Measurements from ENCODE around the gene CRMP1. TPM values are rescaled to one million over a fixed set of nuclear protein-coding genes. Genes with fewer than 3 reads are reported as not detected.
A peak's percentile ranks its signal among the peaks of the same experiment; 100 is the strongest.

CRMP1 gene
- total RNA-seq, 1 experiment from 2014 or later: 14.1 TPM

- DNase-seq (ENCODE audit: low read depth): no peak
These were observed 26.7 kb upstream of the CRMP1 start for GRCh38 chr4:5919571-5919970.

GRCh38 chr4:5919044-5919443 lies 26.2 kb upstream of the CRMP1 start:
- DNase-seq (ENCODE audit: low read depth): no peak

GRCh38 chr4:5918331-5918985 lies 25.6 kb upstream of the CRMP1 start:
- DNase-seq (ENCODE audit: low read depth): no peak

- DNase-seq (ENCODE audit: low read depth): no peak
These were observed 24.8 kb upstream of the CRMP1 start for GRCh38 chr4:5917672-5918071.

DNA sequence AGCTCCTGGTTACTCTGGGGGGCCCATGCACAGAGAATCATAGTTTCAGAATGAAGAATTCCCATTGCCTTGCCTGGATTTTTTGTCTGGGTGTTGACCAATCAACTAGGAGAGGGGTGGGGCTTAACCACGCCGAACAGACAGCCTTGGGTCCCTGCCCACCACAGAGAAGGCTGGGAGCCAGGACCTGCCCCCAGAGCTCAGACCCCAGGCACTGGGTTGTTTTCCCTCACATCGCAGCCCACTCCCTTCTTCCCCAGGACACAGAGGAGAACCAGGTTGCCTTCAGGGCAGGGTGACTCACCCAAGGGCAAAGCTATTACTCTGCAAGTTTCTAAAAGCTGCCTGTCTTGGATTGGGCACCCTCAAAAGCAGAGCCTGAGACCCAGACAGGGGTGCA lies 23.3 kb upstream of the CRMP1 start:
- DNase-seq (ENCODE audit: low read depth): no peak

DNA sequence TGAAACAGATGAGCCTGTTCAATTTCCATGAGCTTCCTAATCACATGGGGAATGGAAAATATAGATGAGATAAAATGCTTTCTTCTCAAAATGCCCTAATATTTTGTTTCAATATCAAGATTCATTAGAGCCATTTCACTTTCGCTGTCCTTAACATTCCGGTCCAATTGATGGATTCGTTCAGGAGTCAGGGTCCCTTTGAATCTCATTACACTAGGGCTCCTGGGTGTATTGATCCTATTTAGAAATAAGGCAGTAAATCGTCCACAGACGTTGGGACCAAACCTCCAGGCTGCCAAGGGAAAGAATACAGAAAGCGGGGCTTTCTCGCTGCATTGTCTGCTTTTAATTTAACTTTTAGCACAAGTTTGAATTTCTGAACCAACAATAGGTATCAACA lies 20.6 kb upstream of the CRMP1 start:
- DNase-seq (ENCODE audit: low read depth): no peak

DNA sequence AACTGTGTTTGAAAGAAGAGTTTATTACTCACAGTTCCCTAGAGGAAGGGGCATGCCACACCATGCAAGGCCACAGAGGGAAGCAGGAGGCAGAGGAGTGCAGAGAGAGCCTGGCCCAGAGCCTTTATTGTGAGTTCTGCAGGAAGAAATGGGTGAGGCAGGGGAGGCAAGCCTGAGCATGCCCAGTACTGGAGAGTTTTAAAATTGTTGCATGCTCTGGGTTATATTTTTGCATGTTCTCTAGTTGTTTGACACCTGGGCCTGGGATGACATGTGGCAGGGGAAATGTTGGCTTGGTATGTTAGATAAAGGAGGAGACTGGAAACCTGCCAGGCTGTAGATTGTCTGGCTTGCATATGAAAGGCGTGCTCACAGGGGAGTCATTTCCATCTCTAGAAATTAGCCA lies 19.7 kb upstream of the CRMP1 start:
- DNase-seq (ENCODE audit: low read depth): no peak

- DNase-seq (ENCODE audit: low read depth): no peak
These were observed 16.1 kb upstream of the CRMP1 start for GRCh38 chr4:5908876-5909427.

DNA sequence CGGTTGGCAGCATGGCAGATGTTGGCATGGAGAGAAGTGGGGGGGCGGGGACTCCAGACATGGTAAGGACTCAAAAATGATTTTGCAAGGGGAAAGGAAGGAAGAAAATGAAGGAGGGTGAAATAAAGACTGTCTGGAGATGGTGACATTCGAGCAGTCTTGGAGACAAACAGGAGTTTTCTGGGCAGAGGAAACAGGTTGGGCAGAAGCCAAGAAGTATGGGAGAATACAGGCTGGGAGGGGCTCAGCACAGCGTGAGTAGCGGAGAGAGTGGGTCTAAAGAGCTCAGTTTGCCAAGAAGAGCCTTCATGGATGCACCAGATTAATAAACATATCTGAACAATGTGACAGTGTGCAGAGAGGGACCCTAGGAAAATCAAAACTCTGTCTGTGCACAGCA lies 13.3 kb upstream of the CRMP1 start:
- DNase-seq (ENCODE audit: low read depth): no peak

DNA sequence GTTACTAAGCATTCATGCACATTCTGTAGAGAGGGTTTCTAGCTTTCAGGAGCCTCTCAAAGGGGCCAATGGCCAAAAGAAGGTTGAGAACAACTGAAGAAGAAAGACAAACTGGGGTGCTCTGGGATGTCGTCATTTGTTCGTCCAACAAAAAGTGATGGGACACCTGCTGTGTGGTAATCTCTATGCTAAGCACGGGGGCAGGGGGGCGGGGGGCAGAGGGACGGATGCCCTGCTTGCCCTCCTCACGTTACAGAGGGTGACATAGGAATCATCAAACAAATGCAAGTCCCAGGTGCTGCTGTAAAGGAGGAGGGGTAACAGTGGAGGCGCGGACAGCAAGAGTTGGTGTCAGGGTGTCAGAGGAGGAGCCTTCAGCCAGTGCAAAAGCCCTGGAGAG lies 12.8 kb upstream of the CRMP1 start:
- no peak for DNase-seq (ENCODE audit: low read depth)

DNA sequence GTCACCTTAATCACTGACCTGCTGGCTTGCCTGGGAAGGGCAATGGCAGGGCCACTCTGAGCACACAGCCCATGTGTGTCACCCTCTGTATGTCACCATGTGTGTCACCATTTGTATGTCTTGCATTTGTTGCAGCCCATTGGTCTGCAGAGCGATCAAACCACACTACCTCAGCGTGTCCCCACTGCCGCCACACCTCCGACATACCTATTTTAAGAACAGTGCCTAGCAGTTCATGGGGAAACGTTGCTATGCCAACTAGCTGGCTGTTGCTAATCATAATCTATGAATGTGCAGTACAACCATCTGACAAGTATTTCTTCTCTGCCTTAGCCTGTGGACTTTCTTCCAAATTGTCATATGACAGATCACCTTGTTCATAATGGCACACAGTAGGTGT lies 8.0 kb upstream of the CRMP1 start:
- no peak for DNase-seq (ENCODE audit: low read depth)

DNA sequence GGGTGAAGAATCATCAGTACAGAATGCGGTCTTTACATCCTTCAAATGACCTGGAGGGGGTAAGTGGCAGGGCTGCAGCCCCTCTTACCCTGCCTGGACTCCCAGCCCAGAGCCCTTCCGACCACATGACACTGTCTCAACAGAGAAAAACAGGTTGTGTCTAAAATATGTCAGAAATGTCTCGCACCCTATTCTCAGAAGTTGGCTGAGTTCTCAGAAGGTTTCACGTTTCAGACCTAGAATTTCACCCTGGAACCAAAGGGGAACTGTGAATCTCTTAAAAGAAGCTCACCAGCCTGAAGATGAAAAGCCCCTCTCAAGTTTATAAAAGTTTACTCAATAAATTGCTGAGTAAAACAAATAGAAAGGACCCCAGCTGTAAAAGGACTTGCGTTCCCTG lies 7.0 kb upstream of the CRMP1 start:
- no peak for DNase-seq (ENCODE audit: low read depth)

DNA sequence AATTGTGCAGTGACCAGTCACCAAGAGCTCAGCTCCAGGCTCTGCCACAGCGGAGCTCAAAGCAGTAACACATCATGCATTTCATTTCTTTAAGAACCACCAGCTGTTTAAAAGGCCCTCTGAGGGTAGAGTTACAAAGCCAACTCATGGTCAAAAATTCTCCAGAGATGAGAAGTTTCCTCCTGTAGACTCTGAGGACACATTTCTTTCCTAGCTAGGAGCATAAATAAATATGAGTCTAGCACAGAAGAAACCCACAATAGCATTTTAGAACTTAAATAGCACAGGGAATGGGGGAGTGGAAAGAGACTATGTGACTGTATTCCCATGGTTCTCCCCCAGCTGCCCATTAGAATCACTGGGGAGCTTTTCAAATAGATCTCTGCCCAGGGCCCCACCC lies 6.5 kb upstream of the CRMP1 start:
- DNase-seq (ENCODE audit: low read depth): no peak

DNA sequence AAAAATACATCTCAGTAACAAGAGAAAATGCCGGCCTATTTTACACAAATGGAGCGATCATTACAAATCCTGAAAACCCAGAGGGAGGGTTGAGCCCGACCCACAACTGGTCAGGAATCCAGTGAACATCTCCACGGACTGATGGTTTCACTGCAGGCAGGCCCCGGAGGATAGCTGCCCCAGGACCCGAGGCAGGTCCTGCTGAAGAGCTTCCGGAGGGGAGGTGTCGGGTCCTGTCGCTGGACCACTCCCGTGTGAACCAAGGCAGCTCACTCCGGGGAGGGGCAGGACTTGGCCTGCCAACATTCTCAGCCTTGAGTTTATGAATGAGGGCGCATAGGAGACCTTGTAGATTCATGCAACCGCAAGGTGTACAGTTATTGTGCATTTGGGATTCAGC lies 4.8 kb upstream of the CRMP1 start:
- DNase-seq (ENCODE audit: low read depth): no peak

DNA sequence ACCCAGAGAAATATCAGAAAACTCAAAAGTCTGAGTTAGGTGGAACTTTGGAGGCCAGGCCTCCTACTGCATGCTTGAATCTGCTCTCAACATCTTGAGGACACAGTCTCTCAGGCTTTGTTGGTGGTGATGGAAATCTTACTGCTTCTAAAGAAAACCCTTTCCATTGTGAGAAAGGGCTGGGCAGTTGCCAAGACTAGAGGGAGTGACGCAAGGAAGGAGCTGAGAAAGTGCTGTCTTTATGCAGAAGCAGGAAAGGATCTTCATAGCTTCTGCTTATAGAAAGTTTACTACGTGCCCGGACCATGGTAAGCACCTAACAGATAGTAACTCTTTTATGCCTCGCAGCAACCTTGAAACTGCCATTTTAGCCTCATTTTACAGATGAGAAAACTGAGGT lies 2.4 kb upstream of the CRMP1 start:
- no peak for DNase-seq (ENCODE audit: low read depth)

- DNase-seq (ENCODE audit: low read depth): no peak
These were observed 1.4 kb upstream of the CRMP1 start for GRCh38 chr4:5894266-5894665.

GRCh38 chr4:5893591-5893990 lies 705 bp upstream of the CRMP1 start:
- DNase-seq (ENCODE audit: low read depth): no peak

DNA sequence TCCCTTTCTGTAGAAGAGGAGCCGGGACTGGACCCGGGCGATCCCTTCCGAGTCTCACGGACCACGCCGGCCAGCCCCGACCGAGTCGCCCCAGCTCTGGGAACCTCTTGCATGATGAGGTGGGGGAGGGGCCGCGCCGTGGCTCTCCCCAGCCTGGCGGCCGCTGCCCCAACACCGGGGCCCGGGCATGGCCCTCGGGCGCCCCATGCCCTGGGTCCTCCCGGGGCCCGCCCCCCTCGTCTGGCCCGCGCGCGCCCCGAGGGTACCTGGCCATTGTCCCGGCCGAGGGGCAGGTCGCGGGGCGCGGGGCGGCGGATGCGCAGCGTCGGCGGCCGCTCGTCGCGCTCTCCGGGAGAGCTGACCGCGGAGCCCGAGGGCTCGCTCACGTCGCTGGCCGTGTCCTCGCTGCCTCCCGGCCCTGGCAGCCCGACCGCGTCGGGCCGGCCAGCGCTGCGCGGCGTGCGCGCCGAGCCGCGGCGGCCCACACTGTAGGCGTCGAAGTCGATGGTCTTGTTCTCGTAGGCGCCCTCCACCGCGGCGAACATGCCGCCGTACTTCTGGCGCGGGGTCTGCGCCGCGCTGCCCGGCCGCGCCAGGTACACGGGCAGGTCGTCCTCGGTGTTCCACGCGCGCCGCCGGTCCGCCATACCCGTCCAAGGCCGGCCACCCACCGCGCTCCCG lies 423 bp downstream of the CRMP1 start:
- DNase-seq (ENCODE audit: low read depth): peak; percentile 22

GRCh38 chr4:5891563-5892322 lies 1.1 kb downstream of the CRMP1 start:
- no peak for DNase-seq (ENCODE audit: low read depth)

DNA sequence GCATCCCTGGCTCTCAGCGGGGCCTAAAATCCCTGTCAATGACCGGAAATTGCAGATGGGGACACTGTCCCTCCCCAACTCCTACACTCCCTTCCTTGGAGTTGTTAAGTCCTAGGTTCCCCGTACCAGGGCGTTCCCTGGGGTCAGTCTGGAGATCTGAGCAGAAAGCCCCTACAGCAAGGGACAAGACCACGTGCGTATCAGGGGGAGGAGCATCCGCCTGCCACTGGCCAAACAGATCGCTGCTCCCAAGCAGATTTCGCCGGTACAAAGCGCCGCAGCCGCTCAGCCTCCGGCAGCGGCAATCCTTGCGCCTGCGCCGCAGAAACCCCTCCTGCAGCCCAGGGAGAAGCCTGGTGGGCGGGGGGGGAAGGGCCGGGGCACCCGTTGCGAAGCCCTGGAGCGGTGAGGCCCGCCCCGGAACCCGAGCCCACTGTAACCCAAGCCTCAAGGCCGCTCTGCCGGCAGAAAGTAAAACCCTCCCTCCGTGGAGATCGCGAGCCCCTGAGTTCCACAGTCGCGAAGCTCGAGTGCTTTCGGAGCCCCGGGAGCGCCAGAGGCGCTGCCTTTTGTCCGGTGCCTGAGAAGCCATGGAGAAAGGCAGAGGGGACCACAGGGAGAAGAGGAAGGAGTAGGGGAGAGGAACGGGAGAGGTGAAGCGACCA lies 2.7 kb downstream of the CRMP1 start:
- peak; percentile 84 for DNase-seq (ENCODE audit: low read depth)

DNA sequence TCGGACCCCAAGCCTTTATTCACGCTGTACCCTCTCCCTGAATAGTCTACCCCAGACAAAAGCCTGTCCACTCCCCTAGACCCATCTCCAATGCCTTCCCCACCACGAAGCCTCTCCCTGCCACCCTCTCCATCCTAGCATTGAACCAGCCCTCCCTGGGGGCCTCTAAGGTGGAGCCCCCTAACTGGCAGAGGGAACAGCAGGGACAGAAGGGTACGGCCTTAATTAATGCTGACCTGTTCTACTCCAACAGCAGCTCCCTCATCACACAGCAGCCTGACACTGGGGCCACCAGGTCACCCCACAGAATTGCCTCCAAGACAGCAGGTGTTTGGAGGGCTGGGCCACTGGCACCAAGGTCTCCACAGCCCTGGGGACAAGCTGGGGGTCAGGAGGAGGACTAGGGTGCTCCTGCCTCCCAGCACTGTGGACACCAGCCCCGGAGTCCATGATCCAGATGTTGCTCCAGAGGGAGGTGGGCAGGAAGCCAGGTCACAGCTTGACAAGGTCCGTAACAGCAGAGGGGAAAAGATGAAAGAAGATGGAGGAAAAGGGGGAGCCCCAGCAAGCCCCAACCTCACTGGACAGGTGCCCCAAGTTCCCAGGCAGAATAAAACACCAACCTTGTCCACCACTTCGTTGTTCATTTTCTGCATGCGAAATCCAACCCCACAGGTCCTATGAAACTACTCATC lies 3.7 kb downstream of the CRMP1 start:
- DNase-seq (ENCODE audit: low read depth): no peak

Measured in Daoy (cell line).